UCSD-AML1 (cell line): ENCODE results near the gene ATP5MG.

Source experiments
- DNase-seq: peaks from one replicate; lab custom pipeline; 2025; ENCODE audit not compliant: unreplicated experiment; lab: John Stamatoyannopoulos, UW

The ATP5MG gene

GRCh38 chr11:118441770-118442275 lies 40.4 kb downstream of the ATP5MG start:
- DNase-seq = no peak

DNA sequence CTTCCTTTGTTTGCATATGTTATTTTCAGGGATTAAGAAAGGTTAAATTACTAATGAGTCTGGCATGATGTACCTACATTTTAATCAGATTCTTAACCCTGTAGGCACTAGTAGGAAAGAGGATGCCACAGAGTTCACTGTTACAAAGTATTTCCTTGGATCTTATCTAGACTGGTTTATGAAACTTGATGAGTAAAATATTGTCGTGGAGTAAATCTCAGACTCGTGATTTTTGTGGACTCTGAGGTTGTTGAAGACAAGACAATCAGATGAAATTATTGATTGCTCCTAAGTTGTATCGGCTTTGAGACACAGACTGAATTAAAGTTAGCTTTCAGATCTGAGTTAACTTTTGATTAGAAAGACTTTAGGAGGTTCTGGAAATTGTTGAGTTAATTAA lies 40.9 kb downstream of the ATP5MG start:
- no peak for DNase-seq

- DNase-seq = no peak
Observed at GRCh38 chr11:118442908-118443589, 41.6 kb downstream of the ATP5MG start.

- DNase-seq = no peak
Observed at GRCh38 chr11:118443590-118444218, 42.3 kb downstream of the ATP5MG start.

DNA sequence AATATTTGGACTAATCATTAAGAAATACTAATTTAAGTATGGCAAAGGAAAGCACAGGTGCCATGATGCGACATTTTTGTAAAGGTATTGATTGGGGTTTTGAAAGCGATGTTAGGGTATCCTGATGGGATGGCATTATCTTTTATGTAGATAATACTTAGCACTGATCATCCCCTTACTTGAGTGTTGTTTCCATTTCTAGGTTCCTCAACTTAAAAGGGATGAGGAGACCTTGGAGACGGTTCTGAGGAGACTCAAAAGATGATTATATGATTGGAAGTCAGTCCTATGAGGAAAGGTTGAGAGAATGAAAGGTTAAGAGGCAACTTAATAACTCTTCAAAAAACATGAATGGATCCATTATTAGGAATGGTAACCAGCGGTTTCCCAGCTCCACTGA lies 46.0 kb downstream of the ATP5MG start:
- DNase-seq = no peak

- no peak for DNase-seq
Observed at GRCh38 chr11:118448294-118448693, 46.9 kb downstream of the ATP5MG start.

GRCh38 chr11:118449316-118449918 lies 48.0 kb downstream of the ATP5MG start:
- DNase-seq = no peak

GRCh38 chr11:118450451-118450850 lies 49.0 kb downstream of the ATP5MG start:
- no peak for DNase-seq
